Neural cell (in vitro differentiated cells): Measurements from ENCODE around the gene DTD1. TPM values are rescaled to one million over a fixed set of nuclear protein-coding genes. Genes with fewer than 3 reads are reported as not detected.

Experiments
- H2AFZ ChIP-seq: fragments of 200-600, 300-800 bp; sonication (generic), shearing (Covaris generic); 2 replicates; pipeline ENCODE4 v1.6.0; 2014; ENCODE audit warnings: low read depth, mild to moderate bottlenecking, antibody characterized with exemption, low read length, moderate library complexity
- H3F3A ChIP-seq: fragments of 200-600 bp; shearing (Covaris generic); 2 replicates; pipeline ENCODE4 v1.6.1; 2016; ENCODE audit warnings: mild to moderate bottlenecking, moderate library complexity, mixed read lengths, antibody characterized with exemption, low read length; ENCODE audit not compliant: insufficient read depth, poor library complexity, severe bottlenecking
- H3K27ac ChIP-seq: fragments of 200-600, 300-800 bp; sonication (generic), shearing (Covaris generic); 2 replicates; pipeline ENCODE4 v1.5.1; 2014; ENCODE audit warnings: mild to moderate bottlenecking, low read length, moderate library complexity
- H3K27me3 ChIP-seq: fragments of 300-800, 200-600 bp; sonication (generic), shearing (Covaris generic); 2 replicates; pipeline ENCODE4 v1.6.0; 2014; ENCODE audit warnings: mild to moderate bottlenecking, low read depth, low read length, moderate library complexity; ENCODE audit not compliant: insufficient read depth
- H3K36me3 ChIP-seq: fragments of 300-800, 200-600 bp; sonication (generic), shearing (Covaris generic); 2 replicates; pipeline ENCODE4 v1.5.1; 2014; ENCODE audit warnings: mild to moderate bottlenecking, antibody characterized with exemption, low read length, moderate library complexity; ENCODE audit not compliant: insufficient read depth
- H3K4me2 ChIP-seq: fragments of 300-800, 200-600 bp; sonication (generic), shearing (Covaris generic); 2 replicates; pipeline ENCODE4 v1.6.0; 2014; ENCODE audit warnings: mild to moderate bottlenecking, low read length
- H3K4me3 ChIP-seq: fragments of 300-800, 200-600 bp; sonication (generic), shearing (Covaris generic); 2 replicates; pipeline ENCODE4 v1.5.1; 2014; ENCODE audit warnings: mild to moderate bottlenecking, low read length, moderate library complexity
- H3K79me2 ChIP-seq: fragments of 200-600 bp; shearing (Covaris generic); replicated peaks from 2 replicates; pipeline ENCODE4 v1.6.0; 2014; ENCODE audit warnings: mild to moderate bottlenecking, low read length, moderate library complexity; ENCODE audit not compliant: insufficient read depth
- H3K9ac ChIP-seq: fragments of 300-800, 200-600 bp; sonication (generic), shearing (Covaris generic); 2 replicates; pipeline ENCODE4 v1.6.1; 2016; ENCODE audit warnings: mild to moderate bottlenecking, low read length, mixed read lengths
- H3K9me2 ChIP-seq: fragments of 200-600 bp; shearing (Covaris generic); 2 replicates; pipeline ENCODE4 v1.6.1; 2016; ENCODE audit warnings: mild to moderate bottlenecking, low read length, mixed read lengths; ENCODE audit not compliant: insufficient read depth
- H3K9me3 ChIP-seq: fragments of 200-600, 300-800 bp; sonication (generic), shearing (Covaris generic); 2 replicates; pipeline ENCODE4 v1.6.1; 2016; ENCODE audit warnings: mild to moderate bottlenecking, mixed run types, low read length, moderate library complexity, mixed read lengths
- H4K20me1 ChIP-seq: fragments of 200-600 bp; shearing (Covaris generic); 2 replicates; pipeline ENCODE4 v1.6.1; 2016; ENCODE audit warnings: mild to moderate bottlenecking, mixed run types; ENCODE audit not compliant: insufficient read depth
- EP300 ChIP-seq: fragments of 450-650 bp; conservative IDR thresholded peaks from 2 replicates; pipeline ENCODE4 v1.6.1; 2014; ENCODE audit warnings: antibody characterized with exemption, mild to moderate bottlenecking, moderate library complexity; ENCODE audit not compliant: poor library complexity, severe bottlenecking
- EZH2 ChIP-seq: fragments of 200-600, 300-800 bp; shearing (Covaris generic), sonication (generic); IDR thresholded peaks from 2 replicates; pipeline ENCODE4 v1.6.1; 2014; ENCODE audit warnings: antibody characterized with exemption, low read length, borderline replicate concordance, mild to moderate bottlenecking; ENCODE audit not compliant: insufficient read depth, poor library complexity, severe bottlenecking
- MXI1 ChIP-seq: fragments of 450-650 bp; conservative IDR thresholded peaks from 2 replicates; pipeline ENCODE4 v1.6.1; 2014; ENCODE audit warnings: antibody characterized with exemption, mild to moderate bottlenecking; ENCODE audit not compliant: poor library complexity, severe bottlenecking
- POLR2AphosphoS5 ChIP-seq: IDR thresholded peaks from 2 replicates; pipeline ENCODE4 v1.6.1; 2012
- RAD21 ChIP-seq: fragments of 450-650 bp; conservative IDR thresholded peaks from 2 replicates; pipeline ENCODE4 v1.6.1; 2014; ENCODE audit warnings: antibody characterized with exemption, mild to moderate bottlenecking, moderate library complexity
- SMC3 ChIP-seq: fragments of 450-650 bp; conservative IDR thresholded peaks from 2 replicates; pipeline ENCODE4 v1.6.1; 2014; ENCODE audit warnings: antibody characterized with exemption, mild to moderate bottlenecking, moderate library complexity; ENCODE audit not compliant: poor library complexity
- TAF1 ChIP-seq: IDR thresholded peaks from 2 replicates; pipeline ENCODE4 v1.6.1; 2012; ENCODE audit warnings: low read depth
- polyA plus RNA-seq: library from polyadenylated mRNA; depleted of rRNA; stranded (reverse); fragments of >200 nt; gene quantifications from 2 replicates; pipeline ENCODE4 v1.2.3, GENCODE V29; 2014
- TF ChIP-seq, protein P1 (sequence below): IDR thresholded peaks from 2 replicates; pipeline ENCODE4 v1.6.1; 2012; ENCODE audit warnings: borderline replicate concordance
- TF ChIP-seq, protein P2 (sequence below): fragments of 450-650 bp; IDR thresholded peaks from 2 replicates; pipeline ENCODE4 v1.5.1; 2014; ENCODE audit warnings: antibody characterized with exemption, mild to moderate bottlenecking, moderate library complexity; ENCODE audit not compliant: poor library complexity, severe bottlenecking

Gene DTD1
- polyA plus RNA-seq, 1 donor from 2014 or later: 337 TPM

DNA sequence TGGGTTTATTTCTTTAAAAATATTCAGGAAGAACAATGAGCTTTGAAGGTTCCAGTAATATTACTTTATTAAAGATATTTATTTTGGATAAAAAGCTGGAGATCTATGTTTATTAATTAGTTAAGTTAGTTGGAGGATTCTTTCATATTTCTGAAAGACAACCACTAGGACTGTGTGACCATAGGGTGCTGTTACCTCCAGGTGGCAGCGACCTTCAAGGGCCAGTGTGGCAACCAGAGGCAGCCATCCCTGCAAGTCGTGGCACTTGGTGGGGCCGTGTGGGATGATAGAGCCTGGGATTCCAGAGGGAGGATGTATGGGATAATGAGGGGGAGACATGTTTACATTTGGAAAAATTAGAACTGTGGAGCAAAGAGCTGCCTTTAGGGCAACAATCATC is 130.3 kb downstream of the DTD1 start:
- no peak overlapping the region for H3K4me3 ChIP-seq
- H3K27me3 ChIP-seq: no peaks in the 10 kb centered on the region
- no peaks in the 10 kb centered on the region for H3K9me3 ChIP-seq
- H2AFZ ChIP-seq: no peak overlapping the region
- no peaks in the 10 kb centered on the region for H3K36me3 ChIP-seq
- H3K9me2 ChIP-seq: no peaks in the 10 kb centered on the region
- H3K9ac ChIP-seq: no peak overlapping the region
- no peaks in the 10 kb centered on the region for H3F3A ChIP-seq
- H3K4me2 ChIP-seq: no peak overlapping the region
- no peaks in the 10 kb centered on the region for H4K20me1 ChIP-seq
- H3K27ac ChIP-seq: no peak overlapping the region
- no peak for TF ChIP-seq TAF1
- no peak for TF ChIP-seq EZH2
- TF ChIP-seq, protein P1, sequence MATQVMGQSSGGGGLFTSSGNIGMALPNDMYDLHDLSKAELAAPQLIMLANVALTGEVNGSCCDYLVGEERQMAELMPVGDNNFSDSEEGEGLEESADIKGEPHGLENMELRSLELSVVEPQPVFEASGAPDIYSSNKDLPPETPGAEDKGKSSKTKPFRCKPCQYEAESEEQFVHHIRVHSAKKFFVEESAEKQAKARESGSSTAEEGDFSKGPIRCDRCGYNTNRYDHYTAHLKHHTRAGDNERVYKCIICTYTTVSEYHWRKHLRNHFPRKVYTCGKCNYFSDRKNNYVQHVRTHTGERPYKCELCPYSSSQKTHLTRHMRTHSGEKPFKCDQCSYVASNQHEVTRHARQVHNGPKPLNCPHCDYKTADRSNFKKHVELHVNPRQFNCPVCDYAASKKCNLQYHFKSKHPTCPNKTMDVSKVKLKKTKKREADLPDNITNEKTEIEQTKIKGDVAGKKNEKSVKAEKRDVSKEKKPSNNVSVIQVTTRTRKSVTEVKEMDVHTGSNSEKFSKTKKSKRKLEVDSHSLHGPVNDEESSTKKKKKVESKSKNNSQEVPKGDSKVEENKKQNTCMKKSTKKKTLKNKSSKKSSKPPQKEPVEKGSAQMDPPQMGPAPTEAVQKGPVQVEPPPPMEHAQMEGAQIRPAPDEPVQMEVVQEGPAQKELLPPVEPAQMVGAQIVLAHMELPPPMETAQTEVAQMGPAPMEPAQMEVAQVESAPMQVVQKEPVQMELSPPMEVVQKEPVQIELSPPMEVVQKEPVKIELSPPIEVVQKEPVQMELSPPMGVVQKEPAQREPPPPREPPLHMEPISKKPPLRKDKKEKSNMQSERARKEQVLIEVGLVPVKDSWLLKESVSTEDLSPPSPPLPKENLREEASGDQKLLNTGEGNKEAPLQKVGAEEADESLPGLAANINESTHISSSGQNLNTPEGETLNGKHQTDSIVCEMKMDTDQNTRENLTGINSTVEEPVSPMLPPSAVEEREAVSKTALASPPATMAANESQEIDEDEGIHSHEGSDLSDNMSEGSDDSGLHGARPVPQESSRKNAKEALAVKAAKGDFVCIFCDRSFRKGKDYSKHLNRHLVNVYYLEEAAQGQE: no peak
- no peak for TF ChIP-seq POLR2AphosphoS5
- no peak for TF ChIP-seq RAD21
- TF ChIP-seq SMC3: no peak
- TF ChIP-seq EP300: no peak
- TF ChIP-seq, protein P2, sequence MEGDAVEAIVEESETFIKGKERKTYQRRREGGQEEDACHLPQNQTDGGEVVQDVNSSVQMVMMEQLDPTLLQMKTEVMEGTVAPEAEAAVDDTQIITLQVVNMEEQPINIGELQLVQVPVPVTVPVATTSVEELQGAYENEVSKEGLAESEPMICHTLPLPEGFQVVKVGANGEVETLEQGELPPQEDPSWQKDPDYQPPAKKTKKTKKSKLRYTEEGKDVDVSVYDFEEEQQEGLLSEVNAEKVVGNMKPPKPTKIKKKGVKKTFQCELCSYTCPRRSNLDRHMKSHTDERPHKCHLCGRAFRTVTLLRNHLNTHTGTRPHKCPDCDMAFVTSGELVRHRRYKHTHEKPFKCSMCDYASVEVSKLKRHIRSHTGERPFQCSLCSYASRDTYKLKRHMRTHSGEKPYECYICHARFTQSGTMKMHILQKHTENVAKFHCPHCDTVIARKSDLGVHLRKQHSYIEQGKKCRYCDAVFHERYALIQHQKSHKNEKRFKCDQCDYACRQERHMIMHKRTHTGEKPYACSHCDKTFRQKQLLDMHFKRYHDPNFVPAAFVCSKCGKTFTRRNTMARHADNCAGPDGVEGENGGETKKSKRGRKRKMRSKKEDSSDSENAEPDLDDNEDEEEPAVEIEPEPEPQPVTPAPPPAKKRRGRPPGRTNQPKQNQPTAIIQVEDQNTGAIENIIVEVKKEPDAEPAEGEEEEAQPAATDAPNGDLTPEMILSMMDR: no peak
- TF ChIP-seq MXI1: no peak
- no peaks in the 10 kb centered on the region for H3K79me2 ChIP-seq

DNA sequence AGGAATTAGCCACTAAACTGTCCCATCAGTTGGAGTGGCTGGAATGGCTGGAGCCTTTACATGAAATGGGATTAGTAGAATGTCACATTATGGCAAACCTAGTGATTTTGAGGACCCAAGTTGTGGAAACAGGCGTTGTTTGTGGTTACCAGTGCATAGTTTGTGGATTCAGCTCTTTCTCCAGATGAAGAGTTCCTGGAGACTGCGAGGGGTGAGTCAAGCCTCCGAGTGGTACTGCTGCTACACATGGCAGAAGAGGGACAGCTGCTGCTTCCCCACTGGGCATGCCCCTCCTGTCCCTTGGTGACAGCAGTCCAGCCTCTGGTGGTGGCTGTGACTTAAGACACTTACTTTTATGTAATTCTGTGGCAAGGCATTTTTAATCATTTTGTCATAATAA is 131.6 kb downstream of the DTD1 start:
- Histone ChIP-seq H3K27me3 (no peaks in the 10 kb centered on the region), H3K9me2 (no peaks in the 10 kb centered on the region), H3K36me3 (no peaks in the 10 kb centered on the region), H3F3A (no peaks in the 10 kb centered on the region), H3K9me3 (no peaks in the 10 kb centered on the region), H3K4me3 (no peak overlapping the region), H3K27ac (no peak overlapping the region), H2AFZ (no peak overlapping the region), H3K4me2 (no peak overlapping the region), H3K9ac (no peak overlapping the region), H4K20me1 (no peaks in the 10 kb centered on the region), H3K79me2 (no peaks in the 10 kb centered on the region)
- TF ChIP-seq, protein P2: no peak
- no peak for TF ChIP-seq EZH2
- TF ChIP-seq, protein P1: no peak
- no peak for TF ChIP-seq TAF1
- TF ChIP-seq EP300: no peak
- no peak for TF ChIP-seq SMC3
- no peak for TF ChIP-seq MXI1
- TF ChIP-seq RAD21: no peak
- no peak for TF ChIP-seq POLR2AphosphoS5
